ENCODE results near the gene EML1. TPM values are rescaled to one million over a fixed set of nuclear protein-coding genes. Genes with fewer than 3 reads are reported as not detected.
A peak's percentile ranks its signal among the peaks of the same experiment; 100 is the strongest.

EML1 gene
- total RNA-seq, 2 donors from 2014 or later: 23.6 to 34.6 TPM

DNA sequence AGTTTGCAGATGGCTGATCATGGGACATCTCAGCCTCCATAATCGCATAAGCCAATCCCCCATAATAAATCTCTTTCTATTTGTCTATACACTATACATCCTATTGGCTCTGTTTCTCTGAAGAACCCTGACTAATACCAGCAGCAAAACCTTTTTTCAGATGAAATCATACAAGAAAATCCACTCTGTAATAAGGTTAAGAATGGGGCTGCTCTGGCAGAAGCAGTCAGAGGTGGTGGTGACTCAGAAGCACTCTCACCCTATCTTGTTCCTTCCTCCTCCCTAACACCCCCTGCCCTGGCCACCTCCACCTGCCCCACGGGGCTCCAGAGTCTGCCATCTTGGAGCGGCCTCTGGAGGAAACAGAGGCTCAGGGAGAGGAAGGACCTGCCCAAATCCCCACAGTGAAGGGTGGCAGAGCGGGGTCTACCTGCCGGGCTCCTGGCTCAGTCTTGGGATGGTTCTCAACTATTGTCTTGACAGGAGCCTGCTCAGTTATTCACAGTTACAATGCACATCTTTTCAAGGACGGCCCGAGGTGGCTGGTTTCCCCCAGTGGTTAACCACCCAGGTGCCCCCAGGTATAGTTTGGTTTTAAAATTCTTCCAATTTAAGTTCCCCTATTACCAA is 162.7 kb downstream of the EML1 start:
- Histone ChIP-seq H3K4me1 (no peaks in the 10 kb centered on the region), H3K36me3 (replicated peaks in 1 of 2; ENCODE audit: insufficient read depth in 1 of 2, low read depth in 2 of 2) (no peaks in the 10 kb centered on the region), H3K27me3 (no peaks in the 10 kb centered on the region), H3K4me3 (no peak overlapping the region), H3K9me3 (no peaks in the 10 kb centered on the region), H3K27ac (no peak overlapping the region)
- WGBS, 2 donors: 88 to 89% methylated on average over 7 of the region's 7 CpGs
- ATAC-seq (no peak), DNase-seq (no peak)
- intact Hi-C loops (cut with DNase I): no loop called here
- TF ChIP-seq, protein P1, sequence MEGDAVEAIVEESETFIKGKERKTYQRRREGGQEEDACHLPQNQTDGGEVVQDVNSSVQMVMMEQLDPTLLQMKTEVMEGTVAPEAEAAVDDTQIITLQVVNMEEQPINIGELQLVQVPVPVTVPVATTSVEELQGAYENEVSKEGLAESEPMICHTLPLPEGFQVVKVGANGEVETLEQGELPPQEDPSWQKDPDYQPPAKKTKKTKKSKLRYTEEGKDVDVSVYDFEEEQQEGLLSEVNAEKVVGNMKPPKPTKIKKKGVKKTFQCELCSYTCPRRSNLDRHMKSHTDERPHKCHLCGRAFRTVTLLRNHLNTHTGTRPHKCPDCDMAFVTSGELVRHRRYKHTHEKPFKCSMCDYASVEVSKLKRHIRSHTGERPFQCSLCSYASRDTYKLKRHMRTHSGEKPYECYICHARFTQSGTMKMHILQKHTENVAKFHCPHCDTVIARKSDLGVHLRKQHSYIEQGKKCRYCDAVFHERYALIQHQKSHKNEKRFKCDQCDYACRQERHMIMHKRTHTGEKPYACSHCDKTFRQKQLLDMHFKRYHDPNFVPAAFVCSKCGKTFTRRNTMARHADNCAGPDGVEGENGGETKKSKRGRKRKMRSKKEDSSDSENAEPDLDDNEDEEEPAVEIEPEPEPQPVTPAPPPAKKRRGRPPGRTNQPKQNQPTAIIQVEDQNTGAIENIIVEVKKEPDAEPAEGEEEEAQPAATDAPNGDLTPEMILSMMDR (IDR thresholded peaks at IDR 0.05): no peak
- TF ChIP-seq POLR2A (IDR thresholded peaks at IDR 0.05): no peak

DNA sequence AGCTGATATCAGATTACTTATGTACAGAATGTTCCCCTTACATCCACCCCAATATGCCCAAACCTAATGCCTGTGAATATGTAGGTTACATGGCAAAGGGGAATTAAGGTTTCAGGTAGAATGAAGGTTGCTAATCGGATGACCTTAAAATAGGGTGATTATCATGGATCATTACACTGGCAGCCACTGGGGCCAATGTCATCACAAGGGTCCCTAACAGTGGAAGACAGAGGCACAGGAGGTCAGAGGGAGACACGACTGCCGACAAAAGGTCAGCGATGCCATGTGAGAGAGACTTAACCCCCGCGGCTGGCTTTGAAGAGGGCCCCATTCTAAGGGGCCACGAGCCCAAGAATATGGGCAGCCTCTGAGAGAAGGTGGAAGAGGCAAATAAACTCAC is 165.2 kb downstream of the EML1 start:
- TF ChIP-seq POLR2A (IDR thresholded peaks at IDR 0.05): no peak
- TF ChIP-seq, protein P1 (IDR thresholded peaks at IDR 0.05): no peak
- DNase-seq (no peak), ATAC-seq (no peak)
- Histone ChIP-seq H3K27me3 (no peaks in the 10 kb centered on the region), H3K27ac (no peak overlapping the region), H3K36me3 (replicated peaks in 1 of 2; ENCODE audit: insufficient read depth in 1 of 2, low read depth in 2 of 2) (no peaks in the 10 kb centered on the region), H3K9me3 (no peaks in the 10 kb centered on the region), H3K4me3 (no peak overlapping the region), H3K4me1 (no peaks in the 10 kb centered on the region)
- 80 to 84% methylated on average over 7 of the region's 7 CpGs for WGBS, 2 donors
- intact Hi-C loops (cut with DNase I): no loop called here

DNA sequence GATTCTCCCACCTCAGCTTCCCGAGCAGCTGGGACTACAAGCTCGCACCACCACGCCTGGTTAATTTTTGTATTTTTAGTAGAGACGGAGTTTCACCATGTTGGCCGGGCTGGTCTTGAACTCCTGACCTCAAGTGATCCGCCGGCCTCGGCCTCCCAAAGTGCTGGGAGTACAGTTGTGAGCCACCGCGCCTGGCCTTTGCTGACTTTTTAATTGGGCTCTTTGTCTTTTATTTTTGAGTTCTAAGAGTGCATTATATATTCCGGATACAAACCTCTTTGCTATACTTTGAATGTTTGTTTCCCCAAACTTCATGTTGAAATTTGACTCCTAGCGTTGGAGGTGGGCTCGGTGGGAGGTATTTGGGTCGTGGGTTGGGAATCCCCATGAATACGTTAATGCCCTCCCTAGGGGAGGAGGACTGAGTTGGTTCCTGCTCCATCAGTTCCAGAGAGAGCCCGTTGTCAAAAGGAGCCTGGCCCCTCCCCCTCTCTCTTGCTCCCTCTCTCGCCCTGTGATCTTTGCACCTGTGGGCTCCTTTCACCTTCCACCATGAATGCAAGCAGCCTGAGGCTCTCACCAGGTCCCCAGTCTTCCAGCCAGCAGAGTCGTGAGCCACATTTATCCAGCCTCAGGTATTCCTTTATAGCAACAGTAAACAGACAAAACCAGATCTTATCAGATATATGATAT is 168.8 kb downstream of the EML1 start:
- H3K4me1 ChIP-seq: peaks cover 9% of the 10 kb centered on the region

DNA sequence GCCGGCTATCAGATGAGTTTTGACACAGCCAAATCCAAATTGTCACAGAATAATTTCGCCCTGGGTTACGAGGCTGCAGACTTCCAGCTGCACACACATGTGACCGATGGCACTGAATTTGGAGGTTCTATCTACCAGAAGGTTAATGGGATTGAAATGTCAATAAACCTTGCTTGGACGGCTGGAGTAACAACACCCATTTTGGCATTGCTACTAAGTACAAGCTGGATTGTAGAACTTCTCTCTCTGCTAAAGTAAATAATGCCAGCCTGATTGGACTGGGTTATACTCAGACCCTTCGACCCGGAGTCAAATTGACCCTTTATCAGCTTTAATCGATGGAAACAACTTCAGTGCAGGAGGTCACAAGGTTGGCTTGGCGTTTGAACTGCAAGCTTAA is 171.8 kb downstream of the EML1 start:
- no peak for TF ChIP-seq POLR2A (IDR thresholded peaks at IDR 0.05)
- TF ChIP-seq, protein P1 (IDR thresholded peaks at IDR 0.05): no peak
- intact Hi-C loops (cut with DNase I): no loop called here
- Histone ChIP-seq H3K4me3 (no peak overlapping the region), H3K9me3 (no peaks in the 10 kb centered on the region), H3K4me1 (peaks cover 9% of the 10 kb centered on the region), H3K36me3 (replicated peaks in 1 of 2; ENCODE audit: insufficient read depth in 1 of 2, low read depth in 2 of 2) (no peaks in the 10 kb centered on the region), H3K27ac (no peak overlapping the region), H3K27me3 (no peaks in the 10 kb centered on the region)
- peak; percentile 66 for ATAC-seq
- no peak for DNase-seq
- WGBS, 2 donors: 35 to 37% methylated on average over 8 to 9 of the region's 9 CpGs

More for the DNA sequence above, 168.8 kb downstream of the EML1 start:
- 61 to 70% methylated on average over 18 of the region's 18 CpGs for WGBS, 2 donors
- intact Hi-C loops (cut with DNase I): no loop called here
- Histone ChIP-seq H3K9me3 (no peaks in the 10 kb centered on the region), H3K27me3 (no peaks in the 10 kb centered on the region), H3K27ac (no peak overlapping the region), H3K4me3 (no peak overlapping the region), H3K36me3 (replicated peaks in 1 of 2; ENCODE audit: insufficient read depth in 1 of 2, low read depth in 2 of 2) (no peaks in the 10 kb centered on the region)
- ATAC-seq (no peak), DNase-seq (no peak)
- no peak for TF ChIP-seq POLR2A (IDR thresholded peaks at IDR 0.05)
- TF ChIP-seq, protein P1 (IDR thresholded peaks at IDR 0.05): no peak

Data from body of pancreas (tissue), 4 donors.